Measurements from ENCODE around the gene TIMP4. TPM values are rescaled to one million over a fixed set of nuclear protein-coding genes. Genes with fewer than 3 reads are reported as not detected.

TIMP4 gene
- total RNA-seq, 1 donor from 2014 or later = 2.8 TPM

DNA sequence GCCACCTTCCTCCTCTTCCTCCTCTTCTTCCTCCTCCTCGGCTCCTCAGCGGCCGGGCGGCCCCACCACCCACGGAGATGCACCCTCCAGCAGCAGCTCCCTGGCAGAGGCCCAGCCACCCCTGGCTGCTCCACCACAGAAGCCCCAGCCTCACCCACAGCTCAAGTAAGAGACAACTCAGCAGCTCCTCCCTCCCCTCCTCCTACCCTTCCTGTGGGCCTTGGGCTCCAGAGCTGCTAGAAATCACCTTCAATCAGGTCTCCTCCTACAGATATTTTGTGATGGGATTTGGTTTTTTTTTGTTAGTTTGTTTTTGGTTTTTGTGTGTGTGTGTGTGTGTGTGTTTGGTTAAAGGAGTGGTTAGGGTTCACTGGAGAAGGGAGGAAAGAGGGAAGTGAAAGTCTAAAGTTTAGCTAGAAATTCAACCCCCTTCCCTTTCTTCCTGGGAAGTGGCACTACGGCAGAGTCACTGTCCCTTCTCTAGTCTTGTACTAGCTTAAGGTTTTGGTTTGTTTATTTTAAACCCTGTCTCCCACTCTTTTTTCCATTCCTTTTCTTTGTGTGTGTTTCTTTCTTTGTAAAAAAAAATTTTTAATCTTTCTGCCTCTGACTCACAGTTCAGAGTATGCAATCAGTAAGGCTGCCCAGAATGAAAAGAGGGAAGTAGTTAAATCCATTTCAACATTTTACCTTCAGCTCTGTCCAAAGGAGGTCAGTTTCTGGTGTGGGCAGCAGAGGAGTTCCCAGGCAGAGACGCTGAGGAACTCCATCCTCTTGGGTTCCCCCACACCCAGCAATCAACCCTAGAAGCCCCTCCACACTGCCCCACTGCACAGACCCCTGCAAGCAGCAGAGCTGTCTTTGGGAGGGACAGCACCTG lies 29.0 kb upstream of the TIMP4 start:
- H3K36me3 ChIP-seq (ENCODE audit: control insufficient read depth, insufficient read depth, low read length) = no peaks in the 10 kb centered on the region
- DNase-seq (ENCODE audit: low read depth) = no peak
- no peak overlapping the region for H3K4me3 ChIP-seq (ENCODE audit: low read depth, low read length)
- no peaks in the 10 kb centered on the region for H3K27me3 ChIP-seq (ENCODE audit: control insufficient read depth, insufficient read depth, low read length)
- TF ChIP-seq, protein P1, sequence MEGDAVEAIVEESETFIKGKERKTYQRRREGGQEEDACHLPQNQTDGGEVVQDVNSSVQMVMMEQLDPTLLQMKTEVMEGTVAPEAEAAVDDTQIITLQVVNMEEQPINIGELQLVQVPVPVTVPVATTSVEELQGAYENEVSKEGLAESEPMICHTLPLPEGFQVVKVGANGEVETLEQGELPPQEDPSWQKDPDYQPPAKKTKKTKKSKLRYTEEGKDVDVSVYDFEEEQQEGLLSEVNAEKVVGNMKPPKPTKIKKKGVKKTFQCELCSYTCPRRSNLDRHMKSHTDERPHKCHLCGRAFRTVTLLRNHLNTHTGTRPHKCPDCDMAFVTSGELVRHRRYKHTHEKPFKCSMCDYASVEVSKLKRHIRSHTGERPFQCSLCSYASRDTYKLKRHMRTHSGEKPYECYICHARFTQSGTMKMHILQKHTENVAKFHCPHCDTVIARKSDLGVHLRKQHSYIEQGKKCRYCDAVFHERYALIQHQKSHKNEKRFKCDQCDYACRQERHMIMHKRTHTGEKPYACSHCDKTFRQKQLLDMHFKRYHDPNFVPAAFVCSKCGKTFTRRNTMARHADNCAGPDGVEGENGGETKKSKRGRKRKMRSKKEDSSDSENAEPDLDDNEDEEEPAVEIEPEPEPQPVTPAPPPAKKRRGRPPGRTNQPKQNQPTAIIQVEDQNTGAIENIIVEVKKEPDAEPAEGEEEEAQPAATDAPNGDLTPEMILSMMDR (IDR thresholded peaks at IDR 0.05; ENCODE audit: insufficient read depth, low read length, poor library complexity, severe bottlenecking) = no peak

DNA sequence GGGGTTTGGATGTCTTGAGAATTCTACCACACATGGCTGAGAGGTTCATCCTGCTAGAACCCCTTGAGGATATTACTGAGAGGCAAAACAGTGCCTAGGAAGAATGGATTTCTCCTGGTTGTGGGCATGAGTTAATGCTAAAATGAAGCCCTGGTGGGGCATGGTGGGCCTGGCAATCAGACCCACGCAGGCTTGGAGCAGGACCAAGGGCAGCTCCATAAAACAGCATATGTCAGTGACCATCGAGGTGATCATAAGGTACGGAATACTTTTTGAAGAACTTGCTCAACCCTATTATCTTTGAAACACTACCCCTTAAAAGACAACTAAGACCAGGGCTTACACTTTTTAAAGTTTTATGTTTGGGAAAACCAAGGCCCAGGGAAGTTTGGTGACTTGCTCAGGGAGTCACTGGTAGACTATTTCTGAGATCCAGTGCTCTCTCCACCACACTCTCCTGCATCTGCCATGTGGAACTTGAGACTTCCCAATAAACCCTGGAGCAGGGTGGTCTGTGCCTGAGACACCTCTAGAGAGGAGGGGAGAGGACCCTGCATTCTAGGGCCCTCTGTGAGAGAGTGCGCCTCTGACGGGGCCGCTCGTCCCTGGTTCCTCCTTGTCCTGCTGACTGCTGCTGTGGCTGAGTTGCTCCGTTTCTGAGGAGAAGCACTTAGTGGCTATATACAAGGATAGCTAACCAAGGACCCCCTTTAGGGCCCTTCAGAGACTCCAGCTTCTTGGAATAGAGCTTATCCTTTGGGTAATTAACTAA lies 28.0 kb upstream of the TIMP4 start:
- H3K4me3 ChIP-seq (ENCODE audit: low read depth, low read length) = no peak overlapping the region
- DNase-seq (ENCODE audit: low read depth) = no peak
- no peaks in the 10 kb centered on the region for H3K27me3 ChIP-seq (ENCODE audit: control insufficient read depth, insufficient read depth, low read length)
- no peaks in the 10 kb centered on the region for H3K36me3 ChIP-seq (ENCODE audit: control insufficient read depth, insufficient read depth, low read length)
- TF ChIP-seq, protein P1 (IDR thresholded peaks at IDR 0.05; ENCODE audit: insufficient read depth, low read length, poor library complexity, severe bottlenecking) = no peak

DNA sequence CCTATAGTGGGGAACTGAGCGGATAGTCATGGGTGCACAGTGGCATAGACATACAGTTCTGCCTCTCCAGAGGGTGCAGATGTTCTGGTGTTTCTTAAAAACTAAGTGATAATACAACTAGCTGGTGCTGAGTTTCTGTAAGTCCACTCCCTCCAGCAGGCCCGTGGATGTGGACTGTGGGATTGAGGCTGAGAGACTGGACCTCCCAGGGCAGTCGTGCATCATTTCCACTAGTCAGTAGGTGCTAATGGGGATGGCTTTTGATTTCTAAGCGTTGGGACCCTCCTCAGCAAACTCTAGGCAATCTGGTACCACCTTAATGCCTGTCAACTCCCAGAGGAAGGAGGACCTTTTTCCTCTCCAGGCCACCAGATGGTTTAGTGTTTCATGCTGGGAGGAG lies 27.3 kb upstream of the TIMP4 start:
- TF ChIP-seq, protein P1 (IDR thresholded peaks at IDR 0.05; ENCODE audit: insufficient read depth, low read length, poor library complexity, severe bottlenecking) = no peak
- Histone ChIP-seq H3K27me3 (ENCODE audit: control insufficient read depth, insufficient read depth, low read length) (no peaks in the 10 kb centered on the region), H3K36me3 (ENCODE audit: control insufficient read depth, insufficient read depth, low read length) (no peaks in the 10 kb centered on the region), H3K4me3 (ENCODE audit: low read depth, low read length) (no peak overlapping the region)
- no peak for DNase-seq (ENCODE audit: low read depth)

DNA sequence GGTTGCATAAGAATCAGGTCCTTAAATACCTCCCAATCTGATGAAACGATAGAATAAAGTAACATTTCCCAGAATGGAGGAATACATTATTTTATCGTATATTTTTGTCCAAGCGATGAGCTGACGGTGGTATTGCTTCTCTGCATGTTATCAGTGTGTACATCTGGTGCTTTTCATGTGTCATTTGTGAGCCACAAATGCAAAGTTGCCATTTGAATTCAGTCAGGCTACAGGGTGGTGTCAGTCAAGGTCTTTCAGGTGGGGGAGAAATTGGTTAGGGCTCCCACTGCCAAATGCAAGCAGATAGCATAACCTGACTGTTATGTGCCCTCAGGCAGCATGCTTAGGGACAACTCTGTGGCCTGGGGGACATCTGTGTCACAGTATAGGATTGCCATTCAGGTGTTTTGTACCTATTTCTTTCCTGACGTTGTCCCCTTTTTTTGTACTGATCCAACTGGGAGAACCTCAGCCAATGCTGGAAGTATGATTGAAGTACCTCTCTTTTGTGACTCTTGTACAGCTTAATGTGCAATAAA lies 26.5 kb upstream of the TIMP4 start:
- TF ChIP-seq, protein P1 (IDR thresholded peaks at IDR 0.05; ENCODE audit: insufficient read depth, low read length, poor library complexity, severe bottlenecking) = no peak
- H3K4me3 ChIP-seq (ENCODE audit: low read depth, low read length) = no peak overlapping the region
- no peaks in the 10 kb centered on the region for H3K36me3 ChIP-seq (ENCODE audit: control insufficient read depth, insufficient read depth, low read length)
- DNase-seq (ENCODE audit: low read depth) = no peak
- H3K27me3 ChIP-seq (ENCODE audit: control insufficient read depth, insufficient read depth, low read length) = no peaks in the 10 kb centered on the region

DNA sequence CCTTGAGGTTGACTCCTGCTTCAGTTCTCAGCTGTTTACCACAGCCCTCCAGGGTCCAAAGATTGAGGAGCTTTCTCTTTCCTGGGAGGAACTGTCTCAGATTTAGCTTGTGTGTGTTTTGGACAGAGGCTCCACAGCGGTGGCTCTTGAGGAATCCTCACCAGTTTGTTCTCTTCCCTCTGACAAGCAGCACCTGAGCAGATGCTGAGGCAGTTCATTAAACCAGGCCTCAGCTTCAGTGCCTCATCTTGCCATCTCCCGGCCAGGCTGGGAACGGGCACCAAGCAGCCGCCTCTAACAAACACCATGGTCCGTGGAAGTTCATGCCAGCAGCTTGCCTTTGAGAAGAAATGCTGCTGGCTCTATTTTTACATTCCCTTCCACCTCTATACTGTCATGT lies 25.8 kb upstream of the TIMP4 start:
- TF ChIP-seq, protein P1 (IDR thresholded peaks at IDR 0.05; ENCODE audit: insufficient read depth, low read length, poor library complexity, severe bottlenecking) = no peak
- H3K4me3 ChIP-seq (ENCODE audit: low read depth, low read length) = no peak overlapping the region
- no peaks in the 10 kb centered on the region for H3K27me3 ChIP-seq (ENCODE audit: control insufficient read depth, insufficient read depth, low read length)
- H3K36me3 ChIP-seq (ENCODE audit: control insufficient read depth, insufficient read depth, low read length) = no peaks in the 10 kb centered on the region
- DNase-seq (ENCODE audit: low read depth) = no peak

Data from kidney epithelial cell (primary cell).